ENCODE measurements around the gene RAB8B.
A peak's percentile ranks its signal among the peaks of the same experiment; 100 is the strongest.
"Not testable (repeated sequence)": the region's sequence is repeated elsewhere in the genome, so short reads cannot be mapped to it uniquely, and the experiment has no call there.

The RAB8B gene

GRCh38 chr15:63234451-63234870, 45.1 kb downstream of the RAB8B start:
- no peak overlapping the region for H3K4me3 ChIP-seq (ENCODE audit: low read depth, low read length)
- DNase-seq (ENCODE audit: low read depth), result peak; percentile 91
- TF ChIP-seq, protein P1, sequence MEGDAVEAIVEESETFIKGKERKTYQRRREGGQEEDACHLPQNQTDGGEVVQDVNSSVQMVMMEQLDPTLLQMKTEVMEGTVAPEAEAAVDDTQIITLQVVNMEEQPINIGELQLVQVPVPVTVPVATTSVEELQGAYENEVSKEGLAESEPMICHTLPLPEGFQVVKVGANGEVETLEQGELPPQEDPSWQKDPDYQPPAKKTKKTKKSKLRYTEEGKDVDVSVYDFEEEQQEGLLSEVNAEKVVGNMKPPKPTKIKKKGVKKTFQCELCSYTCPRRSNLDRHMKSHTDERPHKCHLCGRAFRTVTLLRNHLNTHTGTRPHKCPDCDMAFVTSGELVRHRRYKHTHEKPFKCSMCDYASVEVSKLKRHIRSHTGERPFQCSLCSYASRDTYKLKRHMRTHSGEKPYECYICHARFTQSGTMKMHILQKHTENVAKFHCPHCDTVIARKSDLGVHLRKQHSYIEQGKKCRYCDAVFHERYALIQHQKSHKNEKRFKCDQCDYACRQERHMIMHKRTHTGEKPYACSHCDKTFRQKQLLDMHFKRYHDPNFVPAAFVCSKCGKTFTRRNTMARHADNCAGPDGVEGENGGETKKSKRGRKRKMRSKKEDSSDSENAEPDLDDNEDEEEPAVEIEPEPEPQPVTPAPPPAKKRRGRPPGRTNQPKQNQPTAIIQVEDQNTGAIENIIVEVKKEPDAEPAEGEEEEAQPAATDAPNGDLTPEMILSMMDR (conservative IDR thresholded peaks at IDR 0.05; ENCODE audit: low read depth, low read length), result no peak

- TF ChIP-seq, protein P1 (conservative IDR thresholded peaks at IDR 0.05; ENCODE audit: low read depth, low read length), result no peak
- peak; percentile 89 for DNase-seq (ENCODE audit: low read depth)
- H3K4me3 ChIP-seq (ENCODE audit: low read depth, low read length), result no peak overlapping the region
Observed at GRCh38 chr15:63236272-63236671, 46.9 kb downstream of the RAB8B start.

- not testable (repeated sequence) for DNase-seq (ENCODE audit: low read depth); H3K4me3 ChIP-seq (ENCODE audit: low read depth, low read length)
Observed at GRCh38 chr15:63237086-63237485, 47.7 kb downstream of the RAB8B start.

- DNase-seq (ENCODE audit: low read depth), result no peak
- no peak overlapping the region for H3K4me3 ChIP-seq (ENCODE audit: low read depth, low read length)
- TF ChIP-seq, protein P1 (conservative IDR thresholded peaks at IDR 0.05; ENCODE audit: low read depth, low read length), result no peak
Observed at GRCh38 chr15:63238171-63238570, 48.8 kb downstream of the RAB8B start.

DNA sequence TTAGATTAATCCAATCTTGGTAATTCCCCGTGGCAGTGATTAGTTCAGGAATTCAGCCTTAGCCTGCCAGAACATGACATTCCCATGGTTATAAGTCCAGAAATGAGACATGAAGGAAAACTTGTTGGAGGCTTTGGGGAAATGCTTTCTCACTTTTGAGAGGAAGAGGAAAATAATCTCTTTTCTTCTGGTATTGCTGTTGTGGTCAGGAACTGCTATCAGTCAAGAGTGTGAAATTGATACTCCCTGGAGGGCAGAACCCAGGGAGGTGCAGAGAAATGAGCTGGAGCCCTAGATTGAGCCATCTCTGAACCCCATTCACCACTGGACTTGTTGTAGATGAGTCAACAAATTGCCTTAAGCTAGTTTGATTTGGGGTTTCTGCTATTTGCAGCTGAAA, 49.4 kb downstream of the RAB8B start:
- peak; percentile 91 for DNase-seq (ENCODE audit: low read depth)
- no peak overlapping the region for H3K4me3 ChIP-seq (ENCODE audit: low read depth, low read length)
- TF ChIP-seq, protein P1 (conservative IDR thresholded peaks at IDR 0.05; ENCODE audit: low read depth, low read length), result no peak

GRCh38 chr15:63240109-63240508, 50.7 kb downstream of the RAB8B start:
- DNase-seq (ENCODE audit: low read depth), result no peak
- TF ChIP-seq, protein P1 (conservative IDR thresholded peaks at IDR 0.05; ENCODE audit: low read depth, low read length), result no peak

DNA sequence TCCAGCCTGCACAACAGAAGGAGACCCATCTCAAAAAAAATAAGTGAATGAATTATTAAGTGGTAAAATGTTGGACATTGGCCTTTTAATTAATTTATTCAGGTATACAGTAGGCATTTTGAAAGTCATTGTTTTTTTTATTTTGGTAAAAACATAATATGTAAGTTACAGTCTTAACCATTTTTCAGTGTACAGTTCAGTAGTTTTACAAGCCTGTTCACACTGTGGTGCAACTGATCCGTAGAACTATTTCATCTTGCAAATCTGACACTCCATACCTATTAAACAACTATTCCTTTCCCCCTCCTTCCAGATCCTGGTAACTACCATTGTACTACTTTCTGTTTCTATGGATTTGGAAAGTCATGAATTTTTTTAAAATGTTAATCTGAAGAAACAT, 51.9 kb downstream of the RAB8B start:
- TF ChIP-seq, protein P1 (conservative IDR thresholded peaks at IDR 0.05; ENCODE audit: low read depth, low read length), result no peak
- no peak for DNase-seq (ENCODE audit: low read depth)

More at GRCh38 chr15:63240109-63240508, 50.7 kb downstream of the RAB8B start:
- no peak overlapping the region for H3K4me3 ChIP-seq (ENCODE audit: low read depth, low read length)

More for the DNA sequence above, 51.9 kb downstream of the RAB8B start:
- no peak overlapping the region for H3K4me3 ChIP-seq (ENCODE audit: low read depth, low read length)
